Measurements from ENCODE around the gene UBA6. TPM values are rescaled to one million over a fixed set of nuclear protein-coding genes. Genes with fewer than 3 reads are reported as not detected.
A peak's percentile ranks its signal among the peaks of the same experiment; 100 is the strongest.

UBA6 gene
- total RNA-seq, 1 donor, result 45.8 TPM

DNA sequence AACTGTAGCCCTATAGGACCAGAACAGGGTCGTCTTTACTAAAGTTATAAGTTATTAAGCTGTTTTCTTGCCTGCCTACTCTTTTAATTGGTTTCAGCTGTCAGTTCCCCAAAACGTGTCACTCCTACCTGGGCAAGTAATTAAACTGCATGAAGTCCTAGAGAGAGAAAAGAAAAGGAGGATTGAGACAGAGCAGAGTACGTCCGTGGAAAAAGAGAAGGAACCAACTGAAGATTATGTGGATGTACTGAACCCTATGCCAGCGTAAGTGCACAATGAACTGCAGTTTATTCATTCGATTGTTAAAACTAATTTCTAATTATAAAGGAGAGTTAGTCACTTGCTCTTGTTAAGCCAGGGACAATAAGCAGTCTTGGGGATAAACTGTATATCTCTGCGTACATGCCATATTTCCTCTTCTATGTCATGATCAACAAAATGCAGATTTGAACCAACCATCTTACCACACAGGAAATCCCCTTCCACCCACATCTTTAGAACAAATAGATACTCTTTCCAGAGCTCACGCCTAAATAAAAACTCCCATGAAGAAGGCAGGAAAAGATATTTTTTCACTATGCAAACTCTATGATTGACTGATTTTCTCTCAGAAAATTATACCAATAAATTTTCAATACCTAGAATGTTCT, 119.6 kb downstream of the UBA6 start:
- DNase-seq (ENCODE audit: low read depth in 2 of 3, low spot score in 2 of 3), result peak in 2 of 3 donors; percentile 59 to 61

DNA sequence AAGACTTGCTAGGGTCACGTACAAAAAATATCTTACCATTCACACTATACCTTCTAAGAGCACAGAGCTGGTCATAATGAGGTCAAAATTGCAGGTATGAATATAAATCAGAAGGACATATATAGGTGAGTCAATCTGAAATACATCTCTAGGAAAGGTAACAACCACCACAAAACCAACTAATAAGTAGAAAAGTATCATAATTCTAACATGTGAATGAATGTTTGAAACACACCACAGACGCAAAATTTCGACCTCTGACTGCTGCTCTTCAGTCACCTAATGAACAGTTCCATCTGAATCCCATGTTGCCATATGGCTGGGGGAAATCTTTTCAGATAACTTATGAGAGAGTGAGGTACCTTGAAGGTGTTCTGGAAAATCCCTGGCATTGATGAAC, 120.4 kb downstream of the UBA6 start:
- no peak for DNase-seq (ENCODE audit: low read depth in 2 of 3, low spot score in 2 of 3)

DNA sequence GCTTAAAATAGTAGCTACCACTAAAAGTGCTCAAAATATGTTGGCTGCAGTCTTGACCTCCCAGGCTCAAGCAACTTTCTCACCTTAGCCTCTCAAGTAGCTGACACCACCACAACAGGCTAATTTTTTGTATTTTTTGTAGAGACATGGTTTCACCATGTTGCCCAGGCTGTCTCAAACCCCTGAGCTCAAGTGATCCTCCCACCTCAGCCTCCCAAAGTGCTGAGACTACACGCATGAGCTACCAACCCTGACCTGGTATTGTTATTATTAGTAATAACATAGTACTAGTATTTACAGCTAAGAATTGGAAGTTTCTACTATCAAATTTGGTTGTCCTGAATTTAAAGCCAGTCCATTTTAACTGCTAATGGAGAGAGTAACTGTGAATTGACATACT, 124.4 kb downstream of the UBA6 start:
- DNase-seq (ENCODE audit: low read depth in 2 of 3, low spot score in 2 of 3), result no peak

DNA sequence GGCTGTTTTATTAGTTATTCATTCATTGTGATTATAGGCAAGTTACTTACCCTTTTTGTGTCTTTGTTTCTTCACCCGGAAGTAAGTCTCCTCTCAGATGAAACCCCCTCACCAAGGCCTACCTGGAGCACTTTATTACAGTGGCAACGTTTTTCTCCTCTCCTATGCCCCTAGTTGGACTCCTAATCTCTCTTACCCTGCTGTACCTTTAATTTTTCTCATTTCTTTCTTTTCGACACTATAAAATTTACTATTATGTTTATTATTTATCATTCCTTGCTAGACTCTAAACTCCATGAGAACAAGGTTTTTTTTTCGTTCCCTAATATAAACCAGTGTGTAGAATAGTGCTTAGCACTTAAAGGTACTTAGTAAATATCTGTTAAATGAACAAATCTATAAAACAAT, 124.9 kb downstream of the UBA6 start:
- DNase-seq (ENCODE audit: low read depth in 2 of 3, low spot score in 2 of 3), result no peak

DNA sequence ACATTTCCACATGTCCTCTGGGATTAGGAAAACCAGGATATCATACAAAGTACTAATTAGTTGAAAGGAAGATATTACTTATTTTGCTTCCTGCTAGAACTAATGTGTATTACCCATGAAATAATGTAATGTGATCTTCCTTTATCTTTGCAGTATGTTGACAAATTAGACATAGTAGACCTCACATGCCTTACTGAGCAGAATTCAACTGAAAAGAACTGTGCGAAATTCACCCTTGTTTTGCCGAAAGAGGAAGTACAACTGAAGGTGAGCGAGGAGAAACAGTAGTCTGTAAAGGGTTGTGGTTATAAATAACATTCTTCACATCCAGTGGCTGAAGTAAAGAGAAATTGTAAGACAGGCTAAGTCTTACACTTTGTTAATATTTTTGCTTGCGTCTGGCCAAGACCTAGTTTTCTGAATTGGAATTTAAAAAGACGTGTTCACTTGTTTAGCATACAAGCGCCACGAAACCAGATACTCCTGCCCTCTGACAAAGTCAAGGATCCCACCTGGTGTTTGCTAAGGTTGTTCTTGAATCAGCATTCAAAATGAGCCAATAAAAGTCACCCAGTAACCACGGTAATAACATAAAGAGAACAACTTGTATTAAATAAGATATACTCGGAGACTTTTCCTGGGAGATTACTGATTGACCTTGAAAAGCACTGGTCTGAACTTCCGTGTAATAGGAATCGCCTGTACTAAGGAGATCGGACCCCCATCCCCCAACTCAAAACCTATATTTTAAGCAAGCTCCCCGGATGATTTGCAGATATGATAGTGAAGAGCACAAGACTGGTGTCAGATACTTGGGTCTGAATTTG, 125.5 kb downstream of the UBA6 start:
- DNase-seq (ENCODE audit: low read depth in 2 of 3, low spot score in 2 of 3), result peak in 2 of 3 donors; percentile 69 to 92

DNA sequence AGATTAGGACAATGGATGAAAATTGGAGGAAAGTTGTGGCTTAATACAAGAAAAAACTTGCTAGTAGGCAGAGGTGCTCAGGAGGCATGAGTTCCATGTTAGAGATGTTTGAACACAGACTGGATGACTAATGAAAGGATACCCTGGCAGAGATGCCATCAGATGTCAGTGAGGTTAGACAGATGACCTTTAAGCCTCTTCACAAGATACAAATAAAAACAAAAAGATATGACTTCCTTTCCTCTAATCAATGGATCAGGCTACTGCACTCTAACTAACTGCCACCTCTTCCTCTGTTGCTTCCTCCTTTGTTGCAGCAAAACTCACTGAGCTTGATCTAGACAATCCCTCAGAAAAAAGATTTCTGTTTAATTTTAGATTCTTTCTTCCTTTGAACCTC, 127.8 kb downstream of the UBA6 start:
- no peak for DNase-seq (ENCODE audit: low read depth in 2 of 3, low spot score in 2 of 3)

DNA sequence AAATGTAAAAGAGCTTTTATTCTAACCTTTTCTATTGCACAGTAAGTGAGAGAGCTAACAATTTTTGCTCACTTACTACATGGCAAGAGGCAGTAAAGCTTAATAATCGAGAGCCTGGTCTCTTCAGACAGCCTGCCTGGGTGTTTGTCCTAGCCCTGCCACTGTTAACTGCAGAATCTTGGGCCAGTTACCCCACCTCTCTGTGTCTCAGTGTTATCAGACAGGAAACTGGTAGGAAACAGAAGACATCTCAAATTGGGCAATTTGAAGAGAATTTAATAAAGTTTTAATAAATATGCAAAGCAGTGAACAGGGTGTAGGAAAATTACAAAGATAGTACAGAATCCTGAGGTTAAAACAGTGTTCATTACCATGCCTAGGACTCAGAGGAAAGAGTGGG, 129.0 kb downstream of the UBA6 start:
- peak in 1 of 3 donors; percentile 41 for DNase-seq (ENCODE audit: low read depth in 2 of 3, low spot score in 2 of 3)

DNA sequence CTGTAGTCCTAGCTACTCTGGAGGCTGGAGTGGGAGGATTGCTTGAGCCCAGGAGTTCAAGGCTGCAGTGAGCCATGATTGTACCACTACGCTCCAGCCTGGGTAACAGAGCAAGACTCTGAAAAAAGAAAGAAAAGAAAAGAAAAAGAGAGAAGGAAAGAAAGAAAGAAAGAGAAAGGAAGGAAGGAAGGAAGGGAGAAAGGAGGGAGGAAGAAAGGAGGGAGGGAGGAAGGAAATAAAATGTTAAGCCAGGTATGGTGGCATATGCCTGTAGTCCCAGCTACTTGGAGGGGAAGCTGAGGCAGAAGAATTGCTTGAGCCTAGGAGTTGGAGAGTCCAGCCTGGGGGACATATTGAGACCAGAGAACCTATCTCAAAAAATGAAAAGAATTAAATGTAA, 130.4 kb downstream of the UBA6 start:
- DNase-seq (ENCODE audit: low read depth in 2 of 3, low spot score in 2 of 3), result no peak

DNA sequence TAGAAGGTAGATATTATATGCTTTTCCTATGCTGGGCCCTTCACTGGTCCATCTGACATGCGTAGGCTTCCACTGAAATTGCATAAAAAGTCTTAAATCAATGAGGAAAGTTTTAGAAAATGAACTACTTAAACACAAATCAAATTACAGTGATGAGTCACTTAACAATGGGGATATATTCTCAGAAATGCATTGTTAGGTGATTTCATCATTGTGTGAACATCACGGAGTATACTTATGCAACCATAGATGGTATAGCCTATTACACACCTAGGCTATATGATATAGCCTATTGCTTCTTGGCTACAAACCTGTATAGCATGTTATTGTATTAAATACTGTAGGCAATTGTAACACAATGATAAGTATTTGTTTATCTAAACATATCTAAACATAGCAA, 132.1 kb downstream of the UBA6 start:
- no peak for DNase-seq (ENCODE audit: low read depth in 2 of 3, low spot score in 2 of 3)

DNA sequence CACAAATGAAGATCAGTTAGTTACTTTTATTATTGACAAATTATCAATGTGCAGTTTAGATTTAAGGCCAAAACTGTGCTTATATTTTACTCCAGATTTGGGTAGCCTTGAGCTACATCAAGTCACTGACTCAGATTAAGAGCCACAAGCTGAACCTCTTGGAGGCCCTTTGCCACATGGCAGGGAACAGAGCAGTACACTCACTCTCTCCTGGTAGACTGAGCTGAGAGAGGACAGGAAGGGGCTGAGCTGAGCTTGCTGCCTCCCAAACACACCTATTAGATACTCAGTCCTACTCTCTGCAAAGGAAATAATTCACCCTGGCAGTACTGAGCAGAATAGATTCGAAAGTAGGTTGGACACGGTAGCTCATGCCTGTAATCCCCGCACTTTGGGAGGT, 134.6 kb downstream of the UBA6 start:
- DNase-seq (ENCODE audit: low read depth in 2 of 3, low spot score in 2 of 3), result no peak

DNA sequence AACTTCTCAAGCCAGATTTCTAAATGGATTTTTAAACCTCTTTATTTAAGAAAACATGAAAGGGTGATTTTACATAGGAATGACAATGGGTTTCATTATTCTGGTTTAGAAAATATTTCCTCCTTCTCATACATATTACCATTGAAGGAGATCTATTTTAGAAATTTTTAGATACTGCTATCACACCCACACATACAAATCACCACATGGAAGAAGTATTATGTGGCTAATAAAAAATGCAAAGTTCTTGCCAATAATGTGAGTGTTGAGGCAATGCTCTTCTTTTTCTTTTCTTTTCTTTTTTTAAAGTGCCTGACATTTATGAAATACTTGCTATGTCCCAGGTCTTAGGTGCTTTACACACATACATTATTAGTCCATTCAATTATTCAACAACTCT, 135.7 kb downstream of the UBA6 start:
- DNase-seq (ENCODE audit: low read depth in 2 of 3, low spot score in 2 of 3), result no peak

Small RNAs within 50 kb of the gene (small RNA-seq; reads per million reads assigned to genes)
- gene AC096720.1 (not detected), gene RF00091 (not detected)

Other genes with a start within 250 kb of the UBA6 start
- 15.3 TPM for gene CENPC, start 155.7 kb downstream of the UBA6 start, total RNA-seq
- gene STAP1, start 142.4 kb downstream of the UBA6 start, total RNA-seq, result 1.3 TPM
- gene GNRHR, start 53.2 kb upstream of the UBA6 start, total RNA-seq, result not detected
- gene TMPRSS11D, start 182.8 kb upstream of the UBA6 start, total RNA-seq, result not detected